GM21367 (cell line): ENCODE data around the gene TBC1D3D.
"Not testable (repeated sequence)": the region's sequence is repeated elsewhere in the genome, so short reads cannot be mapped to it uniquely, and the experiment has no call there.

Experiments
- ATAC-seq: cut with Tn5 transposase; IDR thresholded peaks from one replicate; pipeline ENCODE4 v1.9.1; 2021; ENCODE audit not compliant: unreplicated experiment

TBC1D3D gene

DNA sequence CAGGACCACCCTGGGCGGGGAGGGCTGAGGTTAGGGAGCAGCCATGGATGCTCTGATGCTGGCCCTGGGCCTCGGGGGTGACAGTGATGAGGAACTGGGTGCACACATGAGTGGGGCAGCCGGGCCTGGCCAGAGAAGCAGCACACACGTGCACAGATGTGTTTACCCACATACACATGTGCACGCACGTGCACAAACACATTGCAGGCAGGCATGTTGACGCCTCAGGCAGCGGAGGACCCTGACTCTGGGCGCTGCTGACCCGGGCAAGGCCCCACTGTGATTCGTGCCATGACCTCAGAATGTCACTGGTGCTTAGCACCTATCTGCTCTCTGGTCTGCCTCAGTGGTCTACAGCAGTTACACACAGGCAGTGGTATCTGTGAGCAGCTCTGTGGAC is at the start of gene TBC1D3D:
Gene TBC1D3D, plus strand, starts transcription at position 301 of the 400 bp plus-strand sequence. CDS start 1,585 bp downstream, outside the sequence.
- ATAC-seq, result not testable (repeated sequence)

DNA sequence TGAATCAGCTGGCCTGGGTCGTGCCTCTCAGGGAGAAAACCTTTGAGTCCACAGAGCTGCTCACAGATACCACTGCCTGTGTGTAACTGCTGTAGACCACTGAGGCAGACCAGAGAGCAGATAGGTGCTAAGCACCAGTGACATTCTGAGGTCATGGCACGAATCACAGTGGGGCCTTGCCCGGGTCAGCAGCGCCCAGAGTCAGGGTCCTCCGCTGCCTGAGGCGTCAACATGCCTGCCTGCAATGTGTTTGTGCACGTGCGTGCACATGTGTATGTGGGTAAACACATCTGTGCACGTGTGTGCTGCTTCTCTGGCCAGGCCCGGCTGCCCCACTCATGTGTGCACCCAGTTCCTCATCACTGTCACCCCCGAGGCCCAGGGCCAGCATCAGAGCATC is 14.8 kb upstream of the TBC1D3D start, which contains the start of gene TBC1D3L:
Gene TBC1D3L, minus strand, starts transcription at position 101 of the 400 bp plus-strand sequence. CDS start 1,540 bp downstream, outside the sequence.
- not testable (repeated sequence) for ATAC-seq
